GM18511 (cell line): ENCODE data around the gene IQGAP2.

Source experiments
- ATAC-seq: cut with Tn5 transposase; IDR thresholded peaks from one replicate; pipeline ENCODE4 v1.9.1; 2021; ENCODE audit warnings: mild to moderate bottlenecking, moderate library complexity; ENCODE audit not compliant: unreplicated experiment

The IQGAP2 gene

DNA sequence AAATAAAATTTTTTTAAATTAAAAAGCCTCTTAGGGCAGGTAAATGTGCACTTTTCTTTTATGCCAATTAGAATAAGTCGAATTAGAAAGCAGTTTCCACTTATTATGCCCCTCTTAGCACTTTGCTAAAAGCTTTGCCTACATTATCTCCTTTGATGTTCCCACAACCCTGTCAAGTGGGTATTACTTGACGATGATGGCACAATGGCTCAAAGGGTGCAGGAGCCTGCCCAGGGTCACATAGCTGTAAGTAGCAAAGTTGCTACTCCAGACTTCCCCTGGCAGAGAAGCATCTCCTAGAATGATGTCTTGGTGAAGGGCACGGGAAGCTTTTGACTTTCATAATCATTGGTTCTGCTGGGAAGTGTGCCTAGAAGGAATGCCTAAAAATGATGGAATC is 18.4 kb upstream of the IQGAP2 start:
- no peak for ATAC-seq

DNA sequence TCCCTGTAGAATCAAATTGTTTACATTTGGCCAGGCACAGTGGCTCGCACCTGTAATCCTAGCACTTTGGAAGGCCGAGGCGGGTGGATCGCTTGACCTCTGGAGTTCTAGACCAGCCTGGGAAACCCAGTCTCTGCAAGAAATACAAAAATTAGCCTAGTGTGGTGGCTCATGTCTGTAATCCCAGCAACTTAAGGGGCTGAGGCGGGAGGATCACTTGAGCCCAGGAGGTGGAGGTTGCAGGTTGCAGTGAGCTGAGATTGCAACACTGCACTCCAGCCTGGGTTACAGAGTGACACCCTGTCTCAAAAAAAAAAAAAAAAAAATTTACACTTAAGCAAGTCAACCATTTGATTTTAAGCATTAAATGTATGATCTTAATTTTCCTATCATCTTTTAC is 17.5 kb upstream of the IQGAP2 start:
- no peak for ATAC-seq

DNA sequence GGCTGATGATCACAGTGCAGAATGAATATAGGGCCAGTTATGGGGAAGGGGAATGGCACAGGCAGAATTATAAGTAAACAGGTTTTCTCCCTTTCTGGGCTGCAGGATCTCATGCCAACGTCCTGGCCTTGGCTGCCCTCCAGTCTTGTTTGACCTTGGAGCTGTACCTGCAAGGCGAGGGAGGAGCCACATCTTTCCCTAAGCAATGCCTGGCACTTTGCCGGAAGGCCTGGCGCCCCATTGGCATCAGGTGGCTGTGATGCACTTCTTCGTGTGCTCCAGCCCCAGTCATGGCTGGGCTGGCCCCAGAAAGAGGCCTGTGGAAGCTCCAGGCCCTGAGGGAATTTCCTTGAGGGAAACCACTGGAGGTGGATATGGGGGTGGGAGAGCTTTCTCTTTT is 16.7 kb upstream of the IQGAP2 start:
- no peak for ATAC-seq

DNA sequence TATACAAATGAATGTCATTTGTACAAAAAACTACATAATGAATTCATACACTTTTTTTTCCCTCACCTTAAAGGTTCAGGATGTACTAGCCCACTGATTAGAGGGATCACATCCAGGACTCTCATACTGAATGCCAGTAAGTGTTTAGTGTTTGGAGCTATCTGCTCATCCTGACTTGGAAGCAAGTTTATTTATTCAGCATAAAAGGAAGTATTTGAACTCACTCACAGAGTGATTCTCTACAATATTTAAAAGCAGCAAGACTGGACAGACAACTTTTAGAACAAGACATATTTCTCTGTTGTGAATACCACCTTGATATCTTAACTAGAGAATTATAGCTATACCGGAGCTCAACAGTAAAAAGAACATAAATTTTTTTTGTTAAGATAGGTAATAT is 14.8 kb upstream of the IQGAP2 start:
- no peak for ATAC-seq

DNA sequence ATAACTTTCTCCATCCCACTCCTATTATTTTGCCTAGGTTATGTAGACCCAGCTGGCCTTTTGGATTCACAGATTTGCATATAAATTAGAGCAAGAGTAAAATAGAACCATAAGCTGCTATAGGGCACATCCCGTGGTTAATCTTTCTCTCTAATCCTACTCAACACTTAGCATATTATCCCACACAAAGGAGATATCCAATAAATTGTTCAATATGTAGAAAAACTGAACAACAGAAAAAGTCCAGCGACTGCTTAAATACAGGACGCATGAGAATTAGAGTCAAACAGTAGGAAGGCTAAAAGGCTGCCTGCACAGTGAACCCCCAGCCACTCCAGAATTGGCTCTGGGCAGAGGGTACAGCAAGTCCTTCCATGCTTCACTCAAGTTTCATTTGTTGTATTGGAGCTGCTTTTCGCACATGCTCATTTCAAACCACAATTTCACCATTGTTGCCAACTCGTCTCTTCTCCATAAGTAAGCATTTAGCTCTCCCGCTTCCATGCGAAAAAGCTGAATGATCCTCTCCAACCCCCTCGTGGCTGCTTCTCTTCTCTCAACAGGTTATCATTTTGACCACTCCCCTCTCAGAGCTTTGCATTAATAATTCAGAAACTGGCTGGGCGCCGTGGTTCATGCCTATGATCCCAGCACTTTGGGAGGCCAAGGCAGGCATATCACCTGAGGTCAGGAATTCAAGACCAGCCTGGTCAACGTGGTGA is 14.1 kb upstream of the IQGAP2 start:
- ATAC-seq, result no peak

DNA sequence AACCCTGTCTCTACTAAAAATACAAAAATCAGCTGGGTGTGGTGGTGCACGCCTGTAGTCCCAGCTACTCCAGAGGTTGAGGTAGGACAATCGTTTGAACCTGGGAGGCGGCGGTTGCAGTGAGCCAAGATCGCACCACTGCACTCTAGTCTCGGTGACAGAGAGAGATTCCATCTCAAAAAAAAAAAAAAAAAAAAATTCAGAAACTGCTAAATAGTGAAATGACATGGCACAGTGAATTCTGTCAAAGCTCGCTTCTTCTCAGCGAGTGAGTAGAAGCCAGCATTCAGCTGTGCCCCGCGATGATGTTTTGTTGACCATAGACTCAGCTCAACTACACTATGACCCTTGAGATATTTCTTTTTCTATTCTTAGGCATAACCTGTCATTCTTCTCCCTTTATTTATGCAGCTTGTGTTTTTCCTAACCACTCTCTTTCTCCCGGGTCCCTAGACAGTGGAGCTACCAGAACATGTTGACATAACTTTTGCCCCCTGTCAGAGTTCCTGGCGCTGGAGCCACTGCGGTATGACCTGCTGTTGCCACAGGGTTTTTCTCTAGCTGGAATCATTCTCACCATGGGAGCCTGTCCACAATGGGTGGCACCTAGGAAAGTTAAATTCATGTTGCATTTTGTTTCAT is 13.5 kb upstream of the IQGAP2 start:
- ATAC-seq, result no peak

DNA sequence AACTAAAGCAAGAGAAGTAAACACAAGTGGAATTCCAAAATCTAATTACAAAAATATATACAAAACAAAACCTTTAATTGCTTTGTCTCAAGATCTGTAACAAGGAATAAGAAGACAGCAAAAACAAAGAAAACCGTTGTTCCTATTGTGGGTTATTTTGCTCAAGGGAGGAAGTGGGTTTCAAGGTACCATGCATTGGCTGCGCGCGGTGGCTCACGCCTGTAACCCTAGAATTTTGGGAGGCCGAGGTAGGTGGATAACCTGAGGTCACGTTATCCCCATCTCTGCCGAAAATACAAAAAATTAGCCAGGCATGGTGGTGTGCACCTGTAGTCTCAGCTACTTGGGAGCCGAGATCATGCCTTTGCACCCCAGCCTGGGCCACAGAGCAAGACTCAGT is 12.1 kb upstream of the IQGAP2 start:
- ATAC-seq, result no peak

DNA sequence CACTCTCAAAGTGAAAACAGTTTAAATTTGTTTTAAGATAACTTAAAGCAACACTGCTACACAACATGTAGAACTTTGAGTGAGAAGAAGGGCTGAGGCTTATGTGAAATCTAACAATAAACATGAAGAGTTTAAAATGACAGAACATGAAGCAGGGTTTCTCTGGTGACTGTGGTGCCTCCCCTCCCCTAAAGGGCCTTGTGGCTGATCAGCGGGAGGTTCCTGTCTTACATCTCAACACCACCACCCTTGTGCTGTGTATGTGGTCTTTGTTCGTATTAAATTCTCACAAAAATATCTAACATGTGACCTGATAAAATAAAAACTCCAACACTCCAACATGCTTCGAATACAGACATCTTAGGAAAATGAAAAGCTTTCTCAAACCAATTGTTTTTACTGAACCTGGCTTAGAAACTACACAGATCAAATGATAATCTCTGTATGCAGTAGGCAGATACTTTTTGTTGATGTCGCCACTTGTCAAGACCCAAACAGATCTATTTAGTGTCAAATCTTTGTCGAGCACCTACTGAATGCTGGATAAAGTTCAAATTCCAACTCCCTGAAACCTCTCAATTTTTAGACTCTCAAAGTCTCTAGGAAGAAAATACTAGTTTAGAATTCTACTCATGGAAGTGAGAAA is 9.9 kb upstream of the IQGAP2 start:
- ATAC-seq, result no peak

DNA sequence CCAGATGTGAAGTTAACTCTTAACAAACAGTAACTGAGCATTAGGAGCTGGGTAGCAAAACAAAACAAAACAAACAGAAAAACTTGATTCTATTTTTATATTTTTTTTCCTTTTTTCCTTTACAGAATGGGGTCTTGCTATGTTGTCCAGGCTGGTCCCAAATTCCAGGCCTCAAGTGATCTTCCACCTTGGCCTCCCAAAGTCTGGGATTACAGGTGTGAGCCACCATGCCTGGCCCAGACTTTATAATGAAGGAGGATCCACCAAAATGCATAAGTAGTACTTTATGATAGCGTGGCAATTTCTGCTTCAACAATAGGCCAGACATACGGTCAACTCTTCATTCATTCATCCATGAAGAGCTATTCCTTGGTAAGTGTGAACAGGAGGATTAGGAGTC is 5.9 kb upstream of the IQGAP2 start:
- ATAC-seq, result no peak

DNA sequence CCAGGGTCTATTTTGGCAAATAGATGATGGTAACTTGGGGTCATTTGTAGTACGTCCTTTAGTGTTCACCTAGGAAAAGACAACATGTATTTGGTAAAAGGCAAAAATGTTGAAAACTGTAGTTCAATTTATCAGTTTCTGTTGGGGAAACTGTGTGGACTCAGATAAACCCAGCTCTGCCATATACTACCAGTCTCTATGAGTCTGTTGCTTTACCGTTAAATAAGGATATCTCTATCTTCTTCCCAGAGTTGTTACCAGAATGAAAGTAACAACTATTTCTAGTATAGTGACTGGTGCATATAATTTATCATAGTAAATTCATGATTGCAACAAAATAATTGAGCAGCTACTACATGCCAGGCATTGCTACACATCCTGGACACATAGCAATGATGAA is 3.8 kb upstream of the IQGAP2 start:
- ATAC-seq, result no peak

DNA sequence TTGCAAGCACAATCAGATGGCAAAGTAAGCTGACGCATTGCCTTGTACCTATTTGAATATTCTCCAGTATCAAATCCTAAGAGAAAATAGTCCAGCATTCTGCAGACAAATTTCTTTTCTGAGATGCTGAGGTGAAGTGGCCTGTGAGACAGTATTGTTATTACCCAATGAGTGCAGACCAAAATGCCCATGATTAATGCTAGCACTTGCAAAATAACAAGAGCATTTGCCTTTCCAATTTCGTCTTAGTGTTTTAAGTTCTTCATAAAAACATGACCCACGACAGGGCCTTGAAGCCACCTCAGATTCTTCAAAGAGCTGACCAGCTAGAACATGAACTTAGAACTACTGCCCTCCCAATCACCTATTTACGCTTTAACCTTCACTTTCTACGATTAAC is 2.6 kb upstream of the IQGAP2 start:
- ATAC-seq, result no peak

DNA sequence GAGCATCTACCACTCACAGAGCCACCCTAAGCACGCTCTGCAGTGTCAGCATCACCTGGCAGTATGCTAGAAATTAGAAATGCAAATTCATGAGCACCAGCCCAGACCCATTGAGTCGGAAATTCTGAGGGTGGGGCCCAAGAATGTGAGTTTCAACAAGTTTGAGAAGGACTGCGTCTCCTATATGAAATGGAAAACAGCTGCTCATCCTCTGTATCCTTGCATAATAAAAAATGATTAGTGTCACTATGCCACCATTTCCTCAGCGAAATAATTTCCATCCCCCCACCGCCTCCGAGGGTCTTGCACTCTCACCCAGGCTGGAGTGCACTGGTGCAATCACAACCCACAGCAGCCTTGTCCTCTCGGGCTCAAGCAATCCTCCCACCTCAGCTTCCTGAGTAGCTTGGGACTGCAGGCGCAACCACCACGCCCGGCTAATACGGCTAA is 1.3 kb upstream of the IQGAP2 start:
- ATAC-seq, result peak; percentile 16

DNA sequence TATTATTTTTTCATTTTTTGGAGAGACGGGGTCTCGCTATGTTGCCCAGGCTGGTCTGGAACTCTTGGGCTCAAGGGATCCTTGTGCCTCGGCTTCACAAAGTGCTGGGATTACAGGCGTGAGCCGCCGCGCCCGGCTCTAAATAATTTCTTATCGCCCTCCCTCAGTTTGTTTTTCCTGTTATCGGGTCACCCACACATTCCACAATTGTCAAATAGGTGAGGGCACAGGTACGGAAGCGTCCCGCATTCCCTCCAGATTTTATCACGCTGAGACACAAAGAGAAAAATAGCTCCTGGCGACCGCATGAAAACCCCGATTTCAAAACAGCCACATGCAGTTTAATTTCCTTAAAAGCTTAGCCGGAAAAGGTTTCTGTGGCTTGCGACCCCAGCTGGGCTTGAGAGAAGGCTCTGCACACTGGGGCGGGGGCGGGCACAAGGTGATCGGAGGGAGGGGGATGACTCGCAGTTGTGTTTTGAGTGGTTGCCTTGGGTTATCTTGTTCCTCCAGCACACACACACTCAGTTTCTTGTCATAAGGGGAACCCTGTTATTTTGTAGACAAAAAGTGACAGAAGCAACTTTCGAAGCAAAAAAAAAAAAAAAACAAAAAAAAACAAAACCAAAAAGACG is 717 bp upstream of the IQGAP2 start:
- ATAC-seq, result peak; percentile 48

DNA sequence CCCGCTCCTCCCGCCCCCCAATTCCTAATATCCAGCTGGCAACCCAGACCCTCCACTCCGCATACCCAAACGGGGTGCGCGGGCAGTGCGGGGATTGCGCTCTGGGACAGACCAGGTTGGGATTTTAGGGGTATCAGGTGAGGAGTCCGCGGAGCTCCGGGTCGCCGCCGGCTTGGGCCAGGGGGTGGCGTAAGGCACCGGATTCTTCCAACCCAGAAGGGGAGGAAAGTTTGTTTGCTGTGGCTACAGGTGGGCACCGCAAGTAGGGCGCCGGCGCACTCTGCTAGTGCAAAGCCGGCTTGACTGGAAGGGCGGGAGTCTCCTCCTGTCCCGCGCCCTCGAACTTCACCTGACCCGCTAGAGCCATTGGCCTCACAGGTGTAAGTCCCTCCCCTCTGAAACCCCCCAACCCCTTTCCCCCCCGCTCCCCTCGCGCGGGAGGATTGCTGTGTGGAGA is 709 bp downstream of the IQGAP2 start:
- peak; percentile 35 for ATAC-seq

DNA sequence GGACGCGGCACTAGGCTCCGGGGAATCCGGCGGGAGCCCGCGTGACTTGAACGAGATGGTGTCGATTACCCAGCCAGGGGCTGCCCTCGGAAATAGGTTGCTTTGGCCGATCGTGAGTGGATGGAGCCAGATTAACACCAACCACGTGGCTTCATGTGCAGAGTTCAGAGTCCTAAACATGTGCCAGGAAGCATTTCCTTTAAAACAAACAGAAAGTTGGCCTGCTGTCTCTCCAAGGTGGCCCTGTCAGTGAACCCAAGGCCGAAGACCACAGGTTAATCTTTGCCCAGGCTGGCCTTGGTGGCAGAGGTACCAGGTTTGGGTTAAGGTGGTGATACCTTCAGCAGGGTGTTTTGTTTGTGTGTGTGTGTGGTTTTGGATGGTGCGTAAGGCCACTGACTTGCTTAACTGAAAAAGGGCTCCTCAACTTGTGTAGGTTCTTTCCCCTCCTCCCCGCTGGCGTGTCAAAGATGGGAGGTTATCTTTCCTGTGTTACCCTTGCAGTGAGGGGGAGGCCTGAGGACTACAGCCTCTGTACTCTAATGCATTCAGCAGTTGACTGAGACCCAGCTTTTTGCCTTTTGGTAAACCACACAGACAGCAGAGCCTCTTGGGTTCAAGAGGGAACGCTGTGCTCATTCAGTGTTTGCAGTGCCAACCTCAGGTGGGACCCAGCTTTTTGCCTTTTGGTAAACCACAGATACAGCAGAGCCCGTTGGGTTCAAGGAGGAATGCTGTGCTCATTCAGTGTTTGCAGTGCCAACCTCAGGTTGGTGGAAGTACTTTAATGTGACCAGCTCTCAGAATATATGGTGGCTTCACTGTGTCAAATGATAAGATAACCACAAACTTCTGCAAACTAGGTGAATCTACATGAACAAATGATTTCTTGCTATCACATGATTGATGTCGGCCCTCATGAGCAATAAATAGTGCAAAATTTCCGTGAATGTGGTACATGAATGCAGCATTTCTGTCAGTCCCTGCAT is 1.4 kb downstream of the IQGAP2 start:
- ATAC-seq, result peak; percentile 32

DNA sequence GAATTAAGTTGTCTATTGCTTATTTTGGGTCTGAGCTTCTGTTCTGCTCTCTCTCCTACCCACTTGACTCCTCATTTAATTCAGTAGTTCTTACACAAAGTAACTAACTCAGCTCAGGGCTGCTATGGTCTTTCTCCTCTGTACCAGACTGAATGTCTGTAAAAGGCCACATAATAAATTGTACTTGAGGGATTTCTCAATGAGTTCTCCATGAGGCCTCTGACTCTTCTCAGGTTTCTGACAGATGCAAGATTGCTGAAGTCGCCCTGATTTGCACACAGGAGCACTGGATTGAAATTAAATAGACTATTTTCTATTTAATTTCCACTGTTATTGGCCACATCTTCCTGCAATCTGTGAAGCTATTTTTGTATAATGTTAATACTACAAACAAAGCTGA is 2.9 kb downstream of the IQGAP2 start:
- ATAC-seq, result no peak

DNA sequence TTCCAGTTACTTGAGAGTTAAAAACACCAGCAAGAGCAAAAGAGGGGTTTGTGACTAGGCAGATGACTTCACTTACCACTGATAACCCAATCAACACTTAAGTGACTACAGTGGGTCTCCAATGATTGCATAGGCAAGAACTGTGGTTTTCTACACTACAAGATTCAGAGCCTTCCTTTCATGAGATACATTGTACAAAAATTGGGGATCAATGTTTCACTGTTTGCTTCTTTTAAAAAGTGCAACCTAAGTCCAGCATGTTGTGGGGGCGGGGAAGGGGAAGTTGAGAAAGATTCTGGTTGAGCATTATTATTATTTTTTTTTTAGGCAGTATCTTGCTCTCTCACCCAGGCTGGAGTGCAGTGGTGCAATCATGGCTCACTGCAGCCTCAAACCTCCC is 3.6 kb downstream of the IQGAP2 start:
- no peak for ATAC-seq

DNA sequence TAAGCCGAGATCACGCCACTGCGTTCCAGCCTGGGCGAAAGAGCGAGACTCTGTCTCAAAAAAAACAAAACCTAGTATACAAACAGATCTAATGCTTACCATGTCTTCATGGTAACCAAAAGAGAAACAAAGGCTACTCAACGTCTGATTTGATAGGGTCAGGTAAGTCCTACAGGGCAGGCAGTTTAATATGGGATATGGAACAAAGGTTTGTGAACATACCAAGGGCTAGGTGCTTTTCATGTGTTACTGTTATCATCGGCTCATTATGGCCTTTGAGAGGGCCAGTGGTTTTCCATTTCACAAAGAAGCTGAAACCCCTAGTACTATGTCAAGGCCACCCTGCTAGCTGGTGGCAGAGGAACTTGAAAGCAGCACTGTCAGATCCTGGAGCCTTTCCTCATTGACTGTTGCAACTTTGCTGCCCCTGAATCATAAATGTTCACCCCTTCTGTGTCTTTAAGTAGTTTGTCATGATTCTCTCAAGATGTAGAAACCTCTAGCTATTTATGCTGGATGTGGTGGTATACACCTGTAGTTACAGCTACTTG is 5.1 kb downstream of the IQGAP2 start:
- no peak for ATAC-seq

DNA sequence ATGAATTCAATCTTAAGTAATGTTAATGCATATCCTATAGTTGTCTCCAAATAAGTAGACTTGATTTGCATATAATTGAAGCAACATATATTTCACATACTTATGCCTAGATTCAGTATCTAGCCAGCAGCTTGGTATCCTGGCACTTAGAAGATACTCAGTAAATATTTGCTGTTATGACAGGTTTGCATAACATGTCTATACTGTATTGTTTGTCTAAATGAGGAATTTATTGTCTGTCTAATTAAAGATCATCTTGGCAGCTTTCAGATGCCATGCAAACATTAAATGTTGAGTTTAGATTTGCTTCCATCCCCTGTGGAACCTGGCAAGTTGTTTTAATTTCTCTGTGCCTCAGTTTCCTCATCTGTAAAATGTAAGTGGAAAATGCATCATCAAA is 9.4 kb downstream of the IQGAP2 start:
- no peak for ATAC-seq

DNA sequence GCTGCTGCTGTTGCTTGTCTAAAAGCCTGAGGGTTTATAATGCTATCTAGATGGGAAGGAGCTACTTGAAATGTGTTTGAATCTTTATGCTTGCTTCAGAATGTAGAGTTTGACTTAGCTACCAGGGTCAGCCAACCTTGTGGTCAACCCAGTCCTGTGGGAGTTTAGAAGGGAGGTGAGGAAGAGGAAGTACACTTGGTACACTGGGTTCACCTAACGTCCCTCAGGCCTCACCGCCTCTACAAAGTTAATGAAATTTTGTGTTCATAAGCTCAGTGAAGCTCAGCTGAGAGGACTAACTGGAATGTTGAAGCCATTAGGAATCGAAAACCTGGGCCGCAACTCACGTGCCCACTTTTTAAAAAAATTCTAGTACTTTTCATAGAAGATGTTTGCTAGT is 10.7 kb downstream of the IQGAP2 start:
- no peak for ATAC-seq
